T-helper 2 cell treated with Interferon-gamma antibody and Interleukin-4, amounts not matched to agents 5 μg/mL and 100 μg/mL, for 36 hours (primary cell): Measurements from ENCODE around the gene PCED1B.
"Not testable (repeated sequence)": the region's sequence is repeated elsewhere in the genome, so short reads cannot be mapped to it uniquely, and the experiment has no call there.

Source experiments
- DNase-seq: peaks from one replicate; pipeline ENCODE4 v3.0.0; 2021; ENCODE audit warnings: low spot score
- H3K27ac Mint-ChIP-seq: one replicate; pipeline ENCODE4 v1.8.0; 2021; ENCODE audit warnings: mild to moderate bottlenecking, mixed read lengths
- H3K27me3 Mint-ChIP-seq: one replicate; pipeline ENCODE4 v1.8.0; 2021; ENCODE audit warnings: low read depth, mixed read lengths
- H3K36me3 Mint-ChIP-seq: one replicate; pipeline ENCODE4 v1.8.0; 2021; ENCODE audit warnings: low read depth, mixed read lengths
- H3K4me1 Mint-ChIP-seq: one replicate; pipeline ENCODE4 v1.8.0; 2021; ENCODE audit warnings: low read depth, mixed read lengths
- H3K4me3 Mint-ChIP-seq: one replicate; pipeline ENCODE4 v1.8.0; 2022; ENCODE audit warnings: mild to moderate bottlenecking, moderate library complexity, mixed read lengths
- H3K9me3 Mint-ChIP-seq: one replicate; pipeline ENCODE4 v1.8.0; 2021; ENCODE audit warnings: mixed read lengths

The PCED1B gene

DNA sequence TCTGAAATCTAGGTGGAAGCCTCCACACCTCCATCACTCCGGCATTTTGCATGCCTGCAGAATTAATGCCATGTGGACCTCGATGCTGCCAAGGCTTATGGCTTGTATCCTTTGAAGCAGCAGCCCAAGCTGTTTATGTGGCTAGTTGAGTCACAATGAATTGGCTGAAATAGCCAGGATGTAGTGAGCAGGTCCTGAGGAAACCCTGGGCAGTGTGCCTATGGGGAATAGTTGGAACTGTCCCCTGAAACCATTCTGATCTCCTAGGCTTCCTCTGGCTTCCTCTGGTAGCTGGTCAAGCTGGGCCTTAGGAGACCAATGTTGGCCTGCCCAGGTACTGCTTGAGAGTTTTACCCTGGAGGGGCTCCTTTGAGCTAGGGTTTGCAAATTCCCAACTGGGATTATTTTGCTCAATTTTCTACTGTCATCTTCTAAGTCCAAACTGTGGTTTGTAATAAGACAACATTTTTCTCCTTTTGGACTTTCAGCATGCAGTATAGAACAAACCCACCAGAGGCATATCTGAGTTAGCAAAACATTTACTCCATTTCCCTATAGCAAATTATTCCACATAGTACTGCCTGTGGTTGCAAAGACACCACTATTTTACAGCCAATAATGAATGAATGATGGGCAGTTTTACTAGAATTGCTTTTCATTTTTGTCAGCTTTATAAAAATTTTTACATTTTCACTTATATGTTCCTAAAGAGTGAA is 85.5 kb downstream of the PCED1B start:
- no peaks in the 10 kb centered on the region for H3K27me3 Mint-ChIP-seq
- no peak overlapping the region for H3K4me3 Mint-ChIP-seq
- no peak for DNase-seq
- peaks cover 13% of the 10 kb centered on the region for H3K9me3 Mint-ChIP-seq
- H3K36me3 Mint-ChIP-seq = peaks cover 35% of the 10 kb centered on the region
- no peak overlapping the region for H3K27ac Mint-ChIP-seq
- no peaks in the 10 kb centered on the region for H3K4me1 Mint-ChIP-seq

DNA sequence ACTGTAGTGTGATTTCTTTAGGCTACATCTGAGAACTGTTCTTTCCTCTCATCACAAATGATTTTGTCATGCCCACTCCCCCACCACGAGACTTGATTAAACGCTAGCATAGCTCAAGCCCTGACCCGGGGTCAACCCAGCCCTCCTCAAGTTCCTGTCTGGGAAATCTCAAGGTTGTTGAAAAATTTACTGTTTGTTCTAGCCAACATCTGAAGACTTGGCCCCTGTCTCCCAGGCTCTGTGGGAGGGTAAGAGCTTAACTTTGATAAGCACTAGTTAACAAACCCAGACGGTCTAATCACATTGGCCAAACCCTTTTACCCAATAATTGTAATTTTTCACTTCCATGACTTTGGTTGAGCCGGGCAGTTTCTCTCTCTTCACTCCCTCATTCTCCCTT is 86.5 kb downstream of the PCED1B start:
- H3K4me3 Mint-ChIP-seq = no peak overlapping the region
- no peaks in the 10 kb centered on the region for H3K27me3 Mint-ChIP-seq
- no peak overlapping the region for H3K27ac Mint-ChIP-seq
- H3K9me3 Mint-ChIP-seq = peaks cover 19% of the 10 kb centered on the region
- H3K36me3 Mint-ChIP-seq = peaks cover 35% of the 10 kb centered on the region
- DNase-seq = no peak
- H3K4me1 Mint-ChIP-seq = no peaks in the 10 kb centered on the region

DNA sequence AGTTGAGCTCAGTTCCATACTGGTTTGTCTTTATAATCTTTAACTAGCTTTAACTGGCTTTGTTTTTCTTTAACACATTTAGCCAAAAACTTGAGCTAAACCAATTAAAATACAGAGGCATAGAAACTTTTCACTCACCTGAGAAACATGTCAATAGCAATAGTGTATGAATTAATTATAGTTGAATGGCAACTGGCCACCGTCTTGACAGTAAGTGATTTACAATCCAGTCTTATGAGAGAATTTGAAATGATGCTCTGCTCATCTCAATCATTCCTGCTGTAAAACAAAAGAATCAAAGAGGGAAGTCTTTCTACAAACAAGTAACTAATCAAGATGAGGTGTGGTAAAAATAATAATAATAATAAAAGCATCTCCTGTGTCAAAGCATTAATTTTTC is 86.9 kb downstream of the PCED1B start:
- no peak for DNase-seq
- Mint-ChIP-seq H3K36me3 (peaks cover 33% of the 10 kb centered on the region), H3K9me3 (peaks cover 21% of the 10 kb centered on the region), H3K4me1 (no peaks in the 10 kb centered on the region), H3K27ac (no peak overlapping the region), H3K27me3 (no peaks in the 10 kb centered on the region), H3K4me3 (no peak overlapping the region)

DNA sequence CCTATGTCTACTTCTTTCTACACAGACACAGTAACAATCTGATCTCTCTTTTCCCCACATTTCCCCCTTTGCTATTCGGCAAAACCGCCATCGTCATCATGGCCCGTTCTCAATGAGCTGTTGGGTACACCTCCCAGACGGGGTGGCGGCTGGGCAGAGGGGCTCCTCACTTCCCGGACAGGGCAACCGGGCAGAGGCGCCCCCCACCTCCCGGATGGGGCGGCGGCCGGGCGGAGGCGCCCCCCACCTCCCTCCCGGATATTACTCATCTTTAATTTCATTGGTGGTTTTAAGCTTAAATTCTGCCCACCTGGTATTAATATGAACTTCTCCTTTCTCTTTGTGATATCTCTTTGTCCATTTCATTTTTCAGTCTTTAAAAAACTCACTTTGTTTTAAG is 90.9 kb downstream of the PCED1B start:
- Mint-ChIP-seq H3K36me3 (peaks cover 30% of the 10 kb centered on the region), H3K9me3 (peaks cover 17% of the 10 kb centered on the region)
- not testable (repeated sequence) for H3K27me3 Mint-ChIP-seq, H3K4me3 Mint-ChIP-seq, H3K4me1 Mint-ChIP-seq, H3K27ac Mint-ChIP-seq, DNase-seq

DNA sequence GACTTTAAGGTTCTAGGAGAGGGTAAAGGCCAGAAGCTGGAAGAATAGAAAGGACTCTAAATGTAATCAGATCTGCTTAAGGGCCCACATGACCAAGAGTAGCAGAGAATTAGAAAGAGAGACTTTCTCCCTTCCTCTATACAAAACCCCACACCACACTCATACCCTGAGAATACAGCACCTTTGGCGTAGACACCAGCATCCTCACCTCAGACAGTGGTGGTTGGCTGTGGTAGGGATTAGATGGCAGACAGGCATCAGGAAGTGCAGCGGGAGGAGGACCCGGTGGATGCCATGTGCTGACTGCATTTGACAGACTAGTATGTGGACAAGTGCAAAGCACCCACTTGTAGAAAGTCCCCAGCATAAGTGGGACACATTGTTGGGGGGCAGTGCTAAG is 98.6 kb downstream of the PCED1B start:
- H3K27ac Mint-ChIP-seq = no peak overlapping the region
- peaks cover 21% of the 10 kb centered on the region for H3K36me3 Mint-ChIP-seq
- no peaks in the 10 kb centered on the region for H3K27me3 Mint-ChIP-seq
- no peak overlapping the region for H3K4me3 Mint-ChIP-seq
- no peaks in the 10 kb centered on the region for H3K9me3 Mint-ChIP-seq
- DNase-seq = no peak
- H3K4me1 Mint-ChIP-seq = peaks cover 5% of the 10 kb centered on the region

DNA sequence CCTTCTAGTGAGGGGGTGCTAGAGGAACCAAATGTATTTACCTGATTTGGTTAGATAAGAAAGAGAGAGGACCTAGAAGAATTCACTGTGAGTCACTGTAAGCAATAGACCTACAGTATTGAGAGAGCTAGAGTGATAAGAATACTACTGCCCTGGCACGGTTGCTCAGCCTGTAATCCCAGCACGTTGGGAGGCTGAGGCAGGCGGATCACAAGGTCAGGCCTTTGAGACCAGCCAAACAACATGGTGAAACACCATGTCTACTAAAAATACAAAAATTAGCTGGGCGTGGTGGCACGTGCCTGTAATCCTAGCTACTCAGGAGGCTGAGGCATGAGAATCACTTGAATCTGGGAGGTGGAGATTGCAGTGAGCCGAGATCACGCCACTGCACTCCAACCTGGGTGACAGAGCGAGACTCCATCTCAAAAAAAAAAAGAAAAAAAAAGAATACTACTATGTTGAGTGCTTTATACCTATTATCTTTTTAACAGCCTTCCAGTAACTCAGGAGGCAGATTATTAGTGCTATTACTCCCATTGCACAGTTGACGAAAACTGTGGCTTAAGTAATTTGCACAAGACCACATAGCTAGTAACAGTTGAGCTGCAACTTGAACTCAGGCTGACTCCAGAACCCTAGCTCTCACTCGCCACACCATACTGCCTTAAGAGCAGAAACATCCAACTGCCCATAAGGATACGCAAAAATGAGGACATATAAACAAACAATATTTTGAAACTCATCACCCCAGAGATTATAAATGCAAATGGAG is 102.9 kb downstream of the PCED1B start:
- not testable (repeated sequence) for H3K4me1 Mint-ChIP-seq, H3K9me3 Mint-ChIP-seq, DNase-seq, H3K4me3 Mint-ChIP-seq, H3K27ac Mint-ChIP-seq, H3K27me3 Mint-ChIP-seq
- H3K36me3 Mint-ChIP-seq = peaks cover 22% of the 10 kb centered on the region

DNA sequence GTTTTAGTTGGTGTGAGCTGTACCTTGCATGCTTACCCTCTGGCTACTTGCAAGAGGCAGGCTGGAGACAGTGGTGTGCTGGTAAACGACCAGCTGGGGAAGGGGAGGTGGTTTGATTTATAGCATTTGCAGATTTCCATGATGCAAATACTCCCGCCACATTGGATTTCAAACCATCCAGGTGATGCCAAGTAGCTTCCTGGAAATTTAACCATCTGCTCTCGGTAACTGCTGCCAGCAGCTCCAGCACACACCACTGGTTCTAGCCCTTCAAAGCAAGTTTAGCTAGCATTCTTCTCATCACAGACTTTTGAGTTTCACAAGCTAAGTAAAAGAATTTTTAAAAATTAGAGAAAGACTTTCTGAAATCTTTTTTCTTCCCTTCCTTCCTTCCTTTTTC is 104.8 kb downstream of the PCED1B start:
- H3K27ac Mint-ChIP-seq = no peak overlapping the region
- DNase-seq = no peak

DNA sequence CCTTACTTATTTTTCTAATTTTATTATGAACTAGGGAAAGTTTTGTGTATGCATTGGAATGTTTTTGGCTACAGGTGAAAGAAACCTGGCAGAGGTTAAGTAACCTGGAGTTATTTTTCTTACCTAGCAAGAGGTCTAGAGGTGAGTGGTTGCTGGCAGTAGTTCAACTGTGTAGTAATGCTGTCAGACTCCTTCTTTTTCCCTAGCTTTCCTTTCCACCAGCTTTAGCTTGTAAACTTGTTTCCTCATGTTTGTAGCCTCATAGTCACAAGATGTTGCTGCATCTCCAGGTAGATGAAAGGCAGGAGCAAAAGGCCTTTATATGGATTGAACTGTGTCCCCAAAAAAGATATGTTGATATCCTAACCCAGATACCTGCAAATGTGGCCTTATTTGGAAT is 105.4 kb downstream of the PCED1B start:
- Mint-ChIP-seq H3K36me3 (peaks cover 26% of the 10 kb centered on the region), H3K27me3 (no peaks in the 10 kb centered on the region), H3K4me3 (no peak overlapping the region), H3K9me3 (no peaks in the 10 kb centered on the region), H3K4me1 (peaks cover 17% of the 10 kb centered on the region), H3K27ac (no peak overlapping the region)
- no peak for DNase-seq

More for the DNA sequence above, 104.8 kb downstream of the PCED1B start:
- Mint-ChIP-seq H3K4me1 (peaks cover 13% of the 10 kb centered on the region), H3K27me3 (no peaks in the 10 kb centered on the region), H3K9me3 (no peaks in the 10 kb centered on the region), H3K4me3 (no peak overlapping the region), H3K36me3 (peaks cover 22% of the 10 kb centered on the region)

DNA sequence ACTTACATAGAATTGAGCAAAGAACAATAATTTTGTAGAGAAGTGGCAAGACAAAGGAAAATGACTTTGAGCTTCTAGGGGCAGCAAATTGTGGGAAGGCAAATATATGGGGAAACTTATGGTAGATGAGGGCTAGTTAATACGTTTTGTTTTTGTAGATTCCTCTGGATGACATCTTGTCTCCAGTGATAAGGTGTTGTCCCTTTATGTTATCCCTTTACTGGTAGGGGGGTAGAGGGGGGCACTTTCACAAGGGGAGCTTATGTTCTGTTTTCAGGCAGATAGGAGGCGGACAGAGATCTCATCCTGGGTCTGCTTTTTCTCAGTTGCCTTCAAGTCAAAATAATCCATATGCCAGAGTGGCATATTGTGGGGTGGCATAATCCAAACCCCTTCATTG is 106.8 kb downstream of the PCED1B start:
- Mint-ChIP-seq H3K27ac (no peak overlapping the region), H3K36me3 (peaks cover 34% of the 10 kb centered on the region), H3K4me3 (no peak overlapping the region), H3K27me3 (no peaks in the 10 kb centered on the region), H3K9me3 (no peaks in the 10 kb centered on the region), H3K4me1 (peaks cover 31% of the 10 kb centered on the region)
- DNase-seq = no peak

DNA sequence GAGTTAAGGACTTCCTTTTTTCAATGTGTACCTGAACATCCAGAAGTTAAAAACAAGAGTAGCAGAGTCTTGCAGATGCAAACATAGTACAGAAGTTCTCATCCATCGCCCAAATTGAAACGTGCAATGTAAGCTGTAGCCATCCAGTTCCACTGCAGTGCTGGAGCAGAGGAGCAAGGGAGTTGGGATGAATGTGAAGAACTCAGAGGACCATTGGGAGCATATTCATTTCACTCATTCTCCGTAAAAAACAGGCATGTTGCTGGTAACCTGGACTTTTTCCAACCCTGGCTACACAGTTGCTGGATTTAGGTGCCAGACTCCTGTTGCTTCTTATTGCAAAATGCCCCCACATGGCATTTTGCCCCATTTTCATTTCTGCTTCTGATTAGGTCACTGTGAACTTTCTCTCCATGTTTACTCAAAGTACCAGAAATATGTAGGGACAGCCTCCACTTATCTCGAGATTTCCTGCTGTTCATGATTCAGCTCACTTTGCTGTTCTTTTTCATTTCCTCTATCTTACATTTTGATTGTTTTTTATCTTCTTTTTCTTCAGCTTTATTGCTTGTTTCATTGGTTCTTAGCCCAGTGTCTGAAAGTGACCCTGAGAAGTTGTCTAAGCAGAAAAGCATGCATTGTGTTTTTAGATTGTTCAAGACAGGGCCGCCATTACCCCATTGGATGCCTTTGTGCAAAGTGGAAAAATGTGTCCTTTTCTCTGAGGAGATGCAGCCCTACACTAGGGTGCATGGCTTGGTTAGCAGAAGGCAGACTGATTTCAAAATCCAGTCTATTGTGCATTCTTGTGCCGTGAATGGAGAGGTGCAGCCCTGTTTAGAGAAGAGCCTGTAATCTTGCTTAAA is 109.4 kb downstream of the PCED1B start:
- no peak overlapping the region for H3K4me3 Mint-ChIP-seq
- DNase-seq = no peak
- no peak overlapping the region for H3K27ac Mint-ChIP-seq
- H3K4me1 Mint-ChIP-seq = peaks cover 50% of the 10 kb centered on the region
- no peaks in the 10 kb centered on the region for H3K27me3 Mint-ChIP-seq
- H3K36me3 Mint-ChIP-seq = peaks cover 39% of the 10 kb centered on the region
- H3K9me3 Mint-ChIP-seq = no peaks in the 10 kb centered on the region

DNA sequence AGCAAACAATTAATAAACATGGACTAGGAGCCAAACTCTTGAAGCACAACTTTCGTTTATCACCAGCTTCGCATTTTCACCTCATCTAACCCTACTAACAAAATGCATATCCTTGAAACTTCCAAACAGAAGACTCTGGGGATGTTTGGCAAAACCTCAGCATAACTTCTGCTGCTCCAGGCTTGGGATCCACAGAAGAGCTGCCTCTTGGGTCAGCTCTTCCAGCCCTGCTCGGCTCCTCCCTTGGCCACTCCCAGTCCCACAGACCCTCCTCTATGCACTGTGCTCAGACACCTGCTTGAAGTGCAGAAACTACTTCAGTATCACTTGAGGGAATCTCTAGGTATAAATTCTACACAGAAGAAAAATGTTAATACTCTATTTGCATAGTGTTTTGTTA is 110.3 kb downstream of the PCED1B start:
- no peak overlapping the region for H3K27ac Mint-ChIP-seq
- no peak overlapping the region for H3K4me3 Mint-ChIP-seq
- no peak for DNase-seq
- no peaks in the 10 kb centered on the region for H3K27me3 Mint-ChIP-seq
- no peaks in the 10 kb centered on the region for H3K9me3 Mint-ChIP-seq
- H3K4me1 Mint-ChIP-seq = peaks cover 56% of the 10 kb centered on the region
- peaks cover 39% of the 10 kb centered on the region for H3K36me3 Mint-ChIP-seq

DNA sequence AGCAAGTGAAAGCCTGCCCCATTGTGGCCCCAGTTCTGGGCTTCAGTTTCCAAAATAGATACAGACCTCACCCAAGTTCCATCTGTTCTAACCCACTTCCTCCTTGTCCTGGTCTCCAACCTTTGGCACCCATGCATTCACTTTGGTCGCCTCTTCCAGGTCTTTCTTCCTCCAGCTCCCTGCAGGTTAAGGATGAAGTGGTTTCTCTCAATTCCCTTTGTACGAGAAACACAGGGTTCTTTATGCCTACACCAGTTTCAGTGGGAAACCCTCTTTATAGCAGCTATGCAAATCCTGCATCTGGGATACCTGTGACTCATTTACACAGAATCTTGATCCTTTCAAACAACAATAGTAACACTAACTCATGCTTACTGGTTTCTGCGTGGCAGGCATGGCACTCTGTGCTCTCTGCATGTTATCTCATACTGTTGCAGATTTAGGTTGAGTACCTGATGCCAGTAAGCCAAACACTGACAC is 110.9 kb downstream of the PCED1B start:
- Mint-ChIP-seq H3K4me1 (peaks cover 57% of the 10 kb centered on the region), H3K27ac (peak overlapping the region; percentile 67), H3K9me3 (no peaks in the 10 kb centered on the region), H3K27me3 (no peaks in the 10 kb centered on the region), H3K4me3 (peak overlapping the region; percentile 52), H3K36me3 (peaks cover 35% of the 10 kb centered on the region)
- DNase-seq = no peak

DNA sequence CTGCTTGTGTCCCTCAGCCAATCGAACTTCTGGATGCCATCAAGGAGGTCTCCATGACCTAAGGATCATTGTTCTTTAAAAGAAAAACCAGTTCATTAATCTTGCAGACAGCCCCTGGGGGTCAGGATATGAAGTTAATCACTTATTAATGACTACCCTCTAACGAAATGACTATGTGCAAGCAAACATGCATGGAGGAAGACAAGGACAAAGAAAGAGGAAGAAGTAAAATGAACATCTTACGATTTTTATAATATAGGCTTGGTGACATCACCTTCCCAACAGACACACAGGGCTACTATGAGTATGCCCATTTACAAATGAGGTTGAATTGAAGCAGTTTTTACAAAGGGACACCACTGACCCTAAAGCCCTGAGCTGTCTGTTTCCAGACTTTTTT is 111.5 kb downstream of the PCED1B start:
- H3K36me3 Mint-ChIP-seq = peaks cover 35% of the 10 kb centered on the region
- H3K27me3 Mint-ChIP-seq = no peaks in the 10 kb centered on the region
- peak overlapping the region; percentile 67 for H3K27ac Mint-ChIP-seq
- H3K9me3 Mint-ChIP-seq = no peaks in the 10 kb centered on the region
- DNase-seq = no peak
- H3K4me3 Mint-ChIP-seq = peak overlapping the region; percentile 52
- H3K4me1 Mint-ChIP-seq = peaks cover 59% of the 10 kb centered on the region

DNA sequence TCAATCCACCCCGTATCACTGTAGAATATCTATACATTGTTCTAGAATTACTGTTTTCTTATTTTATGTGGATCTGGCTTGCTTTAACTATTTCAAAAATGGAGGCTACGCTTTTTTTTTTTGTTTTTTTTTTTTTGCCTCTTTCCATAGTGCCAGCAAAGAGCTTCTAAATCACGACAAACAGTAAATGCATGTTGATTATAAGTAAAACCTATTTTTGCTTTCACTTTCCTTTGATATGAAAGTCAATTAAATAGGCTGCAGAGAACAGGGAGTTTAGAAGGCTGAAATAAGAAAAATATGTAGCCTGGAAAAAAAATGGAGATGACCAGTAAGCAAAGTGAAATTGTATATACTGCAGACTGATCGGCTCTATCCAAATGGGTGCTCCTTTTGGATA is 112.6 kb downstream of the PCED1B start:
- Mint-ChIP-seq H3K27ac (peak overlapping the region; percentile 82), H3K4me3 (peak overlapping the region; percentile 79), H3K27me3 (no peaks in the 10 kb centered on the region), H3K9me3 (no peaks in the 10 kb centered on the region), H3K36me3 (peaks cover 30% of the 10 kb centered on the region), H3K4me1 (peaks cover 59% of the 10 kb centered on the region)
- DNase-seq = no peak
